Measurements from ENCODE around the gene BCAR1.

GRCh38 chr16:75263963-75264445, 12.6 kb upstream of the BCAR1 start:
- TF ChIP-seq EZH2 (IDR thresholded peaks at IDR 0.05), result no peak
- no peak for TF ChIP-seq POLR2AphosphoS5 (IDR thresholded peaks at IDR 0.05; ENCODE audit: borderline replicate concordance, low read depth, low read length)
